Stimulated activated CD4-positive, alpha-beta T cell treated with anti-CD3 and anti-CD28 coated beads, Interleukin-4, amount 100 ng/mL, for 4 hours (primary cell): ENCODE data around the gene PKD1.

Experiments used
- DNase-seq, 2 experiments: peaks; one replicate each; pipeline ENCODE4 v3.0.0-alpha.2; 2020

PKD1 gene

DNA sequence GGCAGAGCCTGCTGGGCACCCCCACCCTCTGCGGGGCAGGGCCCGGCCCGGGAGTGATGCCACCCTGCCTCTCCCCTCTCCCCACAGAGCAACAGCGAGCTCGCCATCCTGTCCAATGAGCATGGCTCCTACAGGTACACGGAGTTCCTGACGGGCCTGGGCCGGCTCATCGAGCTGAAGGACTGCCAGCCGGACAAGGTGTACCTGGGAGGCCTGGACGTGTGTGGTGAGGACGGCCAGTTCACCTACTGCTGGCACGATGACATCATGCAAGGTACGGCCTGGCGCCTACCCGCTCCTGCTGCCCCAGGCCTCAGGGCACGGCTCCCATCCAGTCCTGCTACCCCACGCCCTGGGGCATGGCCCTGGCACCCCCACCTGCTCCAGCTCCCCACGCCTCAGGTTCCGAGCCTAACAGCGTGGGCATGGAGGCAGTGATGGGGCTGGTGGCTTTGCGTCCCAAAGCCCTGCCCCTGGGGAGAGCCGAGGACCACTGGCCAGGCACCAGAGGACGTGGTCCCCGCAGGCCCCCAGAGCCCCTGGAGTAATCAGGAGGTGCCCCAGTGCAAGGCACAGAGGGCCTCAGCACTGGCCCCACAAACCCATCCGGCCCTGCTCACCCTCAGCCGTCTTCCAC is 49.5 kb downstream of the PKD1 start:
- no peak for DNase-seq

DNA sequence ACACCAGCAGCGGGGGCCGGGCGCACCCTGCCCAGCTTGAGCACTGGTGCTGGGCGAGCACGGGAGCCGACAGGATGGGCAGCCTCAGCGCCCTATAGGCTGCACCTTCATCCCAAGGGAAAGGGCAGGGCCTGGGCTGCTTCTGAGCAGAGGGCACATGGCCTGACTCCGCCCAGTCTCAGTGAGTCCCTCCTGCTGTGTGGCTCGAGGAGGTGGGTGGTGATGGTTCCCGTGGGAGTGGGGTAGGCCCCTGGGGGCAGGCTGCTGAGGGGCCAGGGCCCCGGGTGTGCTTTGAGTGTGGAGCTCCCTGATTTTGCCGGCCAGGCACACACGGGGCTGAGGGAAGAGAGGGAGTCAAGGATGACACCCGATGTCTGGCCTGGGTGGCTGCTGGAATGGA is 50.0 kb downstream of the PKD1 start:
- no peak for DNase-seq

DNA sequence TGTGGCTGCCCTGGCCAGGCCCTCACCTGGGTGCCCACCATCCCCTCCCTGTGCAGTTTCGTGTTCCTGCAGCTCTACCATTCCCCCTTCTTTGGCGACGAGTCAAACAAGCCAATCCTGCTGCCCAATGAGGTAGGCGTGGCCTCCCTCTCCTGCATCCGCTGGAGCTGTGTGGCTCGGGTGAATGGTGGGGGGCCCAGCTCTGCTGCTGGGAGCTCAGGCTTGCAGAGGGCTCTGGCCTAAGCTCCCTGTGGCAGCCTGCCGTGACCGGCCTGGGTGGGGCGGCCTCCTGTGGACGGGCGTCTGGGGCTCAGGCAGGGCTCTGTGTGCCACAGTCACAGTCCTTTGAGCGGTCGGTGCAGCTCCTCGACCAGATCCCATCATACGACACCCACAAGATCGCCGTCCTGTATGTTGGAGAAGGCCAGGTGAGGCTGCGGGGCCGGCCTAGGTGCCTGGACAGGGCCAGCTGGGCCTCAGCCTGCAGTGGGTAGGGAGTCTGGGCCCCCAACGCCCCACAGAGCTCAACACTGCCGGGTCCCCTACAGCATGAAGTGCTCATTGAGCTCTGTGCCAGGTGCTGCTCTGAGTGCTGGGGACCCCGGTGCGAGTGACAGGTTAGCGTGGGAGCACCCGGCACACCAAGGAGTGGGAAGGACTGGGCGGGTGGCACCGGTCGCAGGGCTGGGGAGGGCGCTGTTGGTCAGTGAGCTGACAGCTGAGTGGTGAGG is 50.6 kb downstream of the PKD1 start:
- no peak for DNase-seq

GRCh38 chr16:2083876-2084780 is 51.6 kb downstream of the PKD1 start:
- DNase-seq, result no peak

DNA sequence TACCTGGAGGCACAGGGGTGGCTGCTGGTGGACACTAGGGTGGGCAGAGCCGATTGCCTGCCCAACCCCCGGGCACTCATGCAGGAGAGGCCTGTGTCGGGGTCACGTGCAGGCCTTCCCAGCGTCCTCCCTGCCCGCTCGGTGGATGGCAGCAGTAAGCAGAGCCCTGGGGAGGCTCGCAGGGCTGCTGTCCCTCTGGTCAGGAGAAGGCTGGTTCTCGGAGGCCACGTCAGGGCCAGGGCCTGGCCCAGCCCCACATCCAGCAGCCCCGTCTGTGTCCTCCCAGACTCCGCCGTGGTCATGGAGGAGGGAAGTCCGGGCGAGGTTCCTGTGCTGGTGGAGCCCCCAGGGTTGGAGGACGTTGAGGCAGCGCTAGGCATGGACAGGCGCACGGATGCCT is 52.3 kb downstream of the PKD1 start:
- DNase-seq, result no peak

GRCh38 chr16:2082983-2083364 is 52.7 kb downstream of the PKD1 start:
- no peak for DNase-seq

DNA sequence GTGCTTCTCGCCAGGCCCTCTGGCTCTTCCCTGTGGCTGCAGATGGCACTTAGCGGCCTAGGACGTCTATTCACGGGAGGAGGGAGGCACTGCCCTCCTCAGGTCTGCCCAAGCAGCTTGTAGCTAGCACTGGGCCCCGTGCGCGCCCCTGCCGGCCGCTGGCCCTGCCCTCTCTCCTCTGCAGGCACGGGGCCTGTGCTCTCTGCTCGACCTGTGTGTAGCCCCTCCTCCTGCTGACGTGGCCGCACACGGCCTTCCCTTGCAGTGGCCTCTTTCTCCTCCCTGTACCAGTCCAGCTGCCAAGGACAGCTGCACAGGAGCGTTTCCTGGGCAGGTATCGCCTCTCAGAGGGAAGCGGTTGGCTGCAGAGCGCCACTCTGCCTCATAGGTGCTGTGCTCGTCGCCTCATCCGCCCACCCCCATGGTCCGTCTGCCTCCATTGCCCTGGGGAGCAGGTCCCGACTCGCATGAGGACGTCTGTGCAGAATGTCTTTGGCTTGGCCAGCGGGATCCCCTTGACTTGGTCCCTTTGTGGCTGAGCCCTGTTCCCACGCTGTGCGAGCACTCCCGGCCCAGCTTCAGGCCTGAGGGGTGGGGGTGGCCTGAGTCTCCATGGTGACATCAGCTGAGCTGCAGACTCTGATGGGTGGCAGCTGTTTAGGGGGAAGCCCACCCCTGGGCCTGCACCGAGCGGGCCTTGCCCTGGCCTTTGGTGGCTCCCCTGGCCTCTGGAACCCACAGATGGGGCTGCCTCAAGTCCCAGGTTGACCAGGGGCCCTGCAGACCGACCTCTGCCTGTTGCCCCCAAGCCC is 53.3 kb downstream of the PKD1 start:
- no peak for DNase-seq

GRCh38 chr16:2081201-2082084 is 54.3 kb downstream of the PKD1 start:
- DNase-seq, result no peak

DNA sequence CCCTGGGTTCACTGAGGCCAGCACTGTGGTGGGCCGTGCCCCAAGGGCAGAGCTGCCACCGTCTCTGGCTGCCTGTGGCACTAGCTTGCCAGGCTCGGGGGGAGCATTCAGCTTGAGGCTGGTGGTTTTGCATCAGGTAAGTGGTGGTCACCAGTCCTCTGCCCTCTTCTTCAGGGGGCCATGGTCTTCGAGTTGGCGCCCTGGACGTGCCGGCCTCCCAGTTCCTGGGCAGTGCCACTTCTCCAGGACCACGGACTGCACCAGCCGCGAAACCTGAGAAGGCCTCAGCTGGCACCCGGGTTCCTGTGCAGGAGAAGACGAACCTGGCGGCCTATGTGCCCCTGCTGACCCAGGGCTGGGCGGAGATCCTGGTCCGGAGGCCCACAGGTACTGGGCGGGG is 55.7 kb downstream of the PKD1 start:
- DNase-seq, result no peak

- no peak for DNase-seq
Observed at GRCh38 chr16:2079311-2079800, 56.3 kb downstream of the PKD1 start.

- DNase-seq, result no peak
Observed at GRCh38 chr16:2078691-2079090, 57.0 kb downstream of the PKD1 start.

DNA sequence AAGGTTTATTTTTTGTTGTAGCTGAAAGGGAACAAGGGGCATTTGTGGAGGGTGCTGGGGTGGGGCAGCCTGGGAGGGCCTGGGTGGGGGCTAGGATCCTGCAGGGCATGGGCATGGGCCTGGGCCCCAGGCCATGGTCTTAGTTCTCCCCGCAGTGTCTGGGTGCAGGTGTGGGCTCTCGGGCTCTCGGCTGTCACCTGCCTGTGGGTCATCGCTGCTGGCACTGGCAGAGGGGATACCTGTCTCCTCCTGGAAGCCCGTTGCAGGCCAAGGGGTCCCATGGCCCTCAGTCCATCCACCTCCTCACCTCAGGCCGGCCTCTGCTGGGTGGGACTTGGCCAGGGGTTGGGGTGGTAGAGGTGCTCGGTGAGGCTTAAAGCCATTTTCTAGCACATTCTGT is 57.6 kb downstream of the PKD1 start:
- DNase-seq, result no peak

DNA sequence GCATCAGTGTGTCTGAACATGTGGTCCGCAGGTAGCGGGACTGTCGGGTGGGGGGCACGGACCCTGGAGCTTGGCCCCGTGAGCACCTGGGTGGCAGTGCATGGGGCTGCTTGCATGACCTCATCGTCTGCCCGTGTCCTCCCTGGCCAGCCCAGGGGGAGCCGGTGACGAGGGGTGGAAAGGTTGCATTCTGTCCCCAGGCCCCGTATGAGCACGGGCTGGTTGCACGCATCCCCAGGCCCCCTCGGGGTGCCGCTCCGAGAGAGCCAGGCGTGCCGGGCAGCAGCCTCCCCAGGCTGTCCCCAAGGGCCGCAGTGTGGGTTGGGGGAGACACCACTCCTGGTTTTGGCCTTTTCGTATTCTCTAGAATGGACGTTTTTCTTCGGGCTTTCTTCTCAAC is 58.0 kb downstream of the PKD1 start:
- DNase-seq, result no peak

- DNase-seq, result no peak
Observed at GRCh38 chr16:2077016-2077415, 58.7 kb downstream of the PKD1 start.

DNA sequence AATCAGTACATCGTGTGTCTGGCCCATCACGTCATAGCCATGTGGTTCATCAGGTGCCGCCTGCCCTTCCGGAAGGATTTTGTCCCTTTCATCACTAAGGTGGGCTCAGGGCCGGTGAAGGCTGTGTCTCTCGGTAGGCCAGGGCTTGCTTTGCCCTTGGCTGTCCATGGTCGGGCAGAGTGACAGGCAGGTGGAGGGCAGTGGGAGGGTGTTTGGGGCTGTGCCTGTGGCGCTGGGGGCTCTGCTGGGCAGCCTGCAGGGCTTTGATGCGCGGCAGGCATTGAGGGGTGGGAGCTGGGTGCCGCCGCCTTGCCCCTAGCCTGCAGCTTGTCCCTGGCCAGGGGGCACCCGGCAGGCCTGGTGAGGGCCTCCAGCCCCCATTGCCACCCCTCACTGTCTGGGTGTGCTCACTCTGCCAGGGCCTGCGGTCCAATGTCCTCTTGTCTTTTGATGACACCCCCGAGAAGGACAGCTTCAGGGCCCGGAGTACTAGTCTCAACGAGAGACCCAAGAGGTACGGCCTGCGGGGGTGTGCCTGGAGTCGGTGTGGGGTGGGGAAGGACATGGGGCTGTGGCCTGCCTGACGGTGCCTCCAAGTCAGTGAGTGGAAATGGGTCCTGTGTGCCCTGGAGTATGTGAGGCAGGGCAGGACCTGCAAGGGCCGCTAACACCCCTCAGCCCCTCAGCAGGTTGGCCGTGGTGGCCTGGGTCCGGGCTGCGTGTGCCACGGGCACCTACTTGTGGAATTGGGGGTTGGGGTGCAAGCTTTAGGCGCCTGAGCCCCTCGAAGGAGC is 59.4 kb downstream of the PKD1 start:
- DNase-seq, result no peak

DNA sequence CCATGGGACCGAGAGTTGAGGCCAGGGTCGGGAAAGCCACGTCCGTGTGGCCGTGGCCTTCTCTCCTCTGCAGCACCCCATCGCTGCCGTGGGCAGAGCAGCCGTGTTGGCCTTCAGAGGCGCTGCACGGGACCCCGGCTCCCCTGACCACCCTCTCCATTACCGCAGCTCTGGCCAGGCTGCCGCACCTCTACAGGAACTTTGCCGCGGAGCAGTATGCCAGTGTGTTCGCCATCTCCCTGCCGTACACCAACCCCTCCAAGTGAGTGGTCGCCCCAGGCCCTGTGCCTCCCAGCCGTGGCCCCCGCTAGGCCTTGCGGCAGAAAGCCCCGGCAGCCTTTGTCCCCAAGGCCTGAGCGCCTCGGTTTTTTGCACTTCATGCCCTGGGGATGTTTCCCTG is 60.1 kb downstream of the PKD1 start:
- DNase-seq, result no peak

- no peak for DNase-seq
Observed at GRCh38 chr16:2074071-2074470, 61.6 kb downstream of the PKD1 start.

GRCh38 chr16:2072926-2073325 is 62.8 kb downstream of the PKD1 start:
- DNase-seq, result no peak

GRCh38 chr16:2071454-2072202 is 64.1 kb downstream of the PKD1 start:
- DNase-seq, result no peak
